SH-SY5Y (cell line): ENCODE results near the gene TBC1D8.

Experiments
- GATA2 ChIP-seq: IDR thresholded peaks from 2 replicates; pipeline ENCODE4 v1.6.1; 2011; ENCODE audit warnings: mild to moderate bottlenecking, low read depth, low read length
- GATA3 ChIP-seq: IDR thresholded peaks from 2 replicates; pipeline ENCODE4 v1.6.1; 2011; ENCODE audit warnings: low read depth, mild to moderate bottlenecking, low read length, moderate library complexity

GRCh38 chr2:100998235-100998573 lies 153.0 kb downstream of the TBC1D8 start:
- TF ChIP-seq GATA3: no peak
- no peak for TF ChIP-seq GATA2
